HepG2 (cell line): ENCODE measurements around the gene KPNA4.

Experiments
- CBX5 ChIP-seq: sonication (generic); formaldehyde crosslinking; IDR thresholded peaks from 2 replicates; pipeline ENCODE4 v1.4.0; 2020; ENCODE audit warnings: missing genetic modification reagents, borderline replicate concordance
- ERF ChIP-seq: IDR thresholded peaks from 2 replicates; pipeline ENCODE4 v1.6.1; 2018; ENCODE audit warnings: missing biosample characterization, missing genetic modification reagents
- JUND ChIP-seq: sonication (generic); formaldehyde crosslinking; IDR thresholded peaks from 2 replicates; pipeline ENCODE4 v1.8.0; 2022; ENCODE audit warnings: mild to moderate bottlenecking, missing genetic modification reagents
- REXO4 ChIP-seq: sonication (generic); formaldehyde crosslinking; IDR thresholded peaks from 2 replicates; pipeline ENCODE4 v1.8.0; 2022; ENCODE audit warnings: missing genetic modification reagents, mild to moderate bottlenecking, borderline replicate concordance
- RFX5 ChIP-seq: IDR thresholded peaks from 2 replicates; pipeline ENCODE4 v1.6.1; 2011; ENCODE audit warnings: low read depth, low read length, improper control_type of control experiment
- ZNF121 ChIP-seq: sonication (generic); formaldehyde crosslinking; IDR thresholded peaks from 2 replicates; pipeline ENCODE4 v1.5.0; 2020; ENCODE audit warnings: mild to moderate bottlenecking, missing genetic modification reagents
- TF ChIP-seq, protein P1 (sequence below): sonication (generic); formaldehyde crosslinking; IDR thresholded peaks from 2 replicates; pipeline ENCODE4 v1.4.0; 2020; ENCODE audit warnings: missing genetic modification reagents
- TF ChIP-seq, protein P2 (sequence below): sonication (generic); formaldehyde crosslinking; IDR thresholded peaks from 2 replicates; pipeline ENCODE4 v1.5.0; 2020; ENCODE audit warnings: mild to moderate bottlenecking, missing genetic modification reagents, moderate library complexity

DNA sequence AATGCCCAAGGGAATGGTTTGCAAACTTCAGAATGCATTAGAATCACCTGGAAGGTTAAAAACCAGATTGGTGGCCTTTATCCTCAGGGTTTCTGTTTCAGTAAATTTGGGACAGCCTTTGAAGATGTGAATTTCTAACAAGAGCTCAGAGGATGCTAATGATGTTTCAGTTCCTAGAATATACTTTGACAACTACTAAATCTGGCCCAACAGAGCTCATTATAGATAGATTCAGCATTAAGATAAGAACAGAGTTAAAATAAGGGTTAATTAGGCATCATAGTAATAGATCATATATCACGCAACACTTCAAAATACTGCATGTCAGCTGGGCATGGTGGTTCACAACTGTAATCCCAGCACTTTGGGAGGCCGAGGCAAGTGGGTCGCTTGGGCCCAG is 9.3 kb upstream of the KPNA4 start:
- TF ChIP-seq, protein P1, sequence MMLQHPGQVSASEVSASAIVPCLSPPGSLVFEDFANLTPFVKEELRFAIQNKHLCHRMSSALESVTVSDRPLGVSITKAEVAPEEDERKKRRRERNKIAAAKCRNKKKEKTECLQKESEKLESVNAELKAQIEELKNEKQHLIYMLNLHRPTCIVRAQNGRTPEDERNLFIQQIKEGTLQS = no peak
- TF ChIP-seq RFX5 (no peak), ERF (CRISPR knock-in tag) (no peak), ZNF121 (CRISPR knock-in tag) (no peak), JUND (no peak), REXO4 (CRISPR knock-in tag) (no peak), CBX5 (CRISPR knock-in tag) (no peak)
- TF ChIP-seq, protein P2, sequence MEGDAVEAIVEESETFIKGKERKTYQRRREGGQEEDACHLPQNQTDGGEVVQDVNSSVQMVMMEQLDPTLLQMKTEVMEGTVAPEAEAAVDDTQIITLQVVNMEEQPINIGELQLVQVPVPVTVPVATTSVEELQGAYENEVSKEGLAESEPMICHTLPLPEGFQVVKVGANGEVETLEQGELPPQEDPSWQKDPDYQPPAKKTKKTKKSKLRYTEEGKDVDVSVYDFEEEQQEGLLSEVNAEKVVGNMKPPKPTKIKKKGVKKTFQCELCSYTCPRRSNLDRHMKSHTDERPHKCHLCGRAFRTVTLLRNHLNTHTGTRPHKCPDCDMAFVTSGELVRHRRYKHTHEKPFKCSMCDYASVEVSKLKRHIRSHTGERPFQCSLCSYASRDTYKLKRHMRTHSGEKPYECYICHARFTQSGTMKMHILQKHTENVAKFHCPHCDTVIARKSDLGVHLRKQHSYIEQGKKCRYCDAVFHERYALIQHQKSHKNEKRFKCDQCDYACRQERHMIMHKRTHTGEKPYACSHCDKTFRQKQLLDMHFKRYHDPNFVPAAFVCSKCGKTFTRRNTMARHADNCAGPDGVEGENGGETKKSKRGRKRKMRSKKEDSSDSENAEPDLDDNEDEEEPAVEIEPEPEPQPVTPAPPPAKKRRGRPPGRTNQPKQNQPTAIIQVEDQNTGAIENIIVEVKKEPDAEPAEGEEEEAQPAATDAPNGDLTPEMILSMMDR (CRISPR knock-in tag) = no peak
